Stimulated activated CD8-positive, alpha-beta memory T cell treated with anti-CD3 and anti-CD28 coated beads, Interleukin-15, amount 100 ng/mL, for 4 hours (primary cell): Measurements from ENCODE around the gene JUND.

Experiments used
- DNase-seq, 2 donors: peaks; one replicate each; pipeline ENCODE4 v3.0.0-alpha.2; 2020; ENCODE audit warnings: low read depth in 2 of 2

JUND gene

GRCh38 chr19:18234194-18234593 lies 47.2 kb downstream of the JUND start:
- DNase-seq, result no peak

- no peak for DNase-seq
Observed at GRCh38 chr19:18233224-18233825, 48.1 kb downstream of the JUND start.

DNA sequence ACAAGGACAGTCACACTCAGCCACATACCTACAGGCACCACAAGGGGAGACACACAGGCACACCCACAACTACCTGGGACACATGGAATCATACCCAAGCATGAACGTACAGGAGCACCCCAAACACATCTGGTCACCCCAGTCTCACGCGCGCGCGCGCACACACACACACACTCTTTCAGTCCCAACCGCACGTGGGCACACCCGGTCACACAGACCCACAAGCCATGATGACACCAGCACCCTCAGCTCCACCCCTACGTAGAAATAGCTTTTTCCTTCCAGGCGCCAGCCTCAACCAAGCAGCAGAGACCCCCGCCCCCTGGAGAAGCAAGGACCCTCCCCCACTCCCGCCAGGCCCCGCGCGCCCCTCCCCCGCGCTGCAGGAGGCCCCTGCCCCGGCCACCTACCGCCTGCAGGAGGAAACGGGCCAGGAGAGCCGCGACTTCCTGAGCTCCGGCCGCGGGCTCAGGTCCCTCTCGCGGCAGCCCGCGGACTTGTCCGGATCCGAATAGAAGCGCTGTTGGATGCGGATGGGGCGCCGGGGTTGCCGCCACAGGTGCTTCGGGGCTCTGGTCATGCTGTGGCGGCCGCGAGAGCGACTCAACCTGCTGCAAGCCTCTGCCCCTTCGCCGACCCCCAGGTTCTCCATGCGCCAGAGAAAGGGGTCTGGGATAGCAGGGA lies 48.7 kb downstream of the JUND start:
- DNase-seq, result no peak

GRCh38 chr19:18231775-18232174 lies 49.6 kb downstream of the JUND start:
- DNase-seq, result no peak

- DNase-seq, result no peak
Observed at GRCh38 chr19:18230941-18231734, 50.3 kb downstream of the JUND start.

- DNase-seq, result no peak
Observed at GRCh38 chr19:18229915-18230314, 51.5 kb downstream of the JUND start.
